GM19455 (cell line): ENCODE data around the gene QPCTL.
"Not testable (repeated sequence)": the region's sequence is repeated elsewhere in the genome, so short reads cannot be mapped to it uniquely, and the experiment has no call there.

Source experiments
- ATAC-seq: cut with Tn5 transposase; IDR thresholded peaks from one replicate; pipeline ENCODE4 v1.9.1; 2021; ENCODE audit not compliant: unreplicated experiment

QPCTL gene

DNA sequence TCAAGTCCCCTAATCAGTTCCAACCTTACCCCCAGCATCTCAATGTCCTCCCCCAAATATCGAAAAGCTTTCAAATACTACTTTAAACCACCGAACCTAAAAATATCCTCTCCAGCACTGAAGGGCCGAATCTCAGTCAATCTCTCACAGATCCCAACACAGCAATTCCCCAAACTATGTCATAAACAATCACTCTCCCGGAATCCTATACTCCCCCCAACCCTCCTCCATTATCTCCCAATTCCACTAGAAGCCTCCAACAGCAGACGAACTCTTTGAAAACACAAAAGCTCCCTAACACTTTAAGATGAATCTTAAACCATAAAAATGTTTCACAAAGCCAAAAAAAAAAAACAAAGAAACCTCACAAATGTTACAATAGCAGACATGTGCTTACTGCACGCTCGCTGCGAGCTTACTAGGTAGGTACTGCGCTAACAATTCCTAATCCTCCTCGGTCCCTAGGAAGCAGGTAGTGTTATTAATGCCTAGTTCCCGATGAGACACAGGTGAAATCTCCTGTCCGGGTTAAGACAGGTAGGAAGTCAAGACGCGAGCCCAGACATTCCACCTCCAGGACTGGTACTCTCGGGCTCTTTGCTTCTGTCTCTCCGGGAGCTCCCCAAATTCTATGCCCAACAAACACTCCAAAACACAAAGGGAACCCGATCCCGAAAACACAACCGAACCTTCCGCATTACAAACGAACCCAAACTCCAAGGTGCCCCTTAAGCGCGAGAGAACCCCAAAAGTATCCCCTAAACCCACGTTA lies 24.1 kb downstream of the QPCTL start:
- ATAC-seq, result no peak

- peak; percentile 91 for ATAC-seq
Measured at GRCh38 chr19:45717131-45717982, 24.9 kb downstream of the QPCTL start.

- no peak for ATAC-seq
Measured at GRCh38 chr19:45717983-45718650, 25.7 kb downstream of the QPCTL start.

- not testable (repeated sequence) for ATAC-seq
Measured at GRCh38 chr19:45720065-45720464, 27.6 kb downstream of the QPCTL start.

GRCh38 chr19:45728683-45729082 lies 36.2 kb downstream of the QPCTL start:
- not testable (repeated sequence) for ATAC-seq

DNA sequence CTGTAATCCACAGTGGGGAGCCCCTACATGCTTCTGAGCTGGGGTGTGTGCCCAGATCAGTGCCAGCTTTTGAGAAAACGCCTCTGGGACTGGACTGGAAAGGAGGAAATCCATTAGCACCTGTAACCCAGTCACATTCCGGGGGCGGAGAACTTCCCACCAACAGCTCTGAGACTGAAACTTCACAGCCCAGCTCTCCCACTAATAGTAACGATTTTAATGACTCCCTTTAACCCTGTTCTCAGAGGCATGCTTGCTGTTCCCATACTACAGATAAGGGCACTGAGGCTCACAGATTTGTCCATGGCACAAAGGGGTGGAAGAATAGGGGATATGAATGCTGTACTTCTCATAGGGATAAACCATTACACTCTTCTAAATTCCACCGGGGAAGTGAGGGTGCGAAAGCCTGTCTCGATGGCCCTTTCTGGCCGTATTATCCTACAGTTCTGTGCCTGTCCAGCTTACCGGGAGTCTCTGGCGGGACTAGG lies 37.4 kb downstream of the QPCTL start:
- no peak for ATAC-seq

DNA sequence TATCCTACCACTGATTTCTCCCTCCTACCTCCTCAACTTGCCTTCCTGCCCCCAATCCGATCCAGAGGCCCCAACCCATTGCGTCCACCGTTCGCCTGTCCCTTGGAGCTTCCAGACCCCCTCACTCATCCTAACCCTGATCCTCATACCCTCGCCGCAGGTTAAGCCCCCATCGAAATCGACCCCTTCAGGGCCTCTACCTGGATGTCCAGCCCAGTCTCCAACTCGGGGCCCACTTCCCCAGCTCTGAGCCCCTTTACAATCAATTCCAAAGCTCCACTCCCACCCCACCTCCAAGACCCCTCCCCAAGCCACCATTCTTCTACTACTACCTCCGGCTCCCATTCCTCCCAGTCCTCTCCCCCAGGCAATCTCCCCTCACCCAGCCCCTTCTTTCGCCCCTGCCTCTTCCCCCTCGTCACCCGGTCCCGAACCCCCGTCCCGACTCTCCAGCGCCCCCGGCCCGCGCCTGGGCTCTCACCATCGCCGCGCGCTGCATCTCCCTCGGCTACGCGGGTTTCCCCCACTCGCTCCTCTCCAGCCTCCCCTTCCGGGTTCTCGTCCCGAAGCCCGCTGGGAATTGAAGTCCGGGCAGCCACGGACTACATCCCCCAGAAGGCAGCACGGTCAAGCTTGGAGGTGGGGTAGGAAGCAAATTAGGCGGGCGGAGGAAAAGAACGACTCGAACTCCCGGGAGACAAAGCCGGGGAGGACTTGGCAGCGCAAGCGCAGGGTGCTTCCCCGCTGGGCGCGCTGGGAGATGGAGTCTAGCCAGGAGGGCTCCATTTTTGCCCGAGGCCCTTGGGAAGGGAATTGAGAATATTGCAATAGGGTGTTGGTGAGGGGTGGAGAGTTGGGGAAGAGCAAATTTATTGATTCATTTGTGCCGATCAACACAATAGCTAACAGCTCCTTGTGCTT lies 38.2 kb downstream of the QPCTL start, which contains the start of gene FBXO46:
Gene FBXO46, minus strand, starts transcription at position 529 of the 921 bp plus-strand sequence. CDS start 17,401 bp downstream, outside the sequence.
- peak; percentile 80 for ATAC-seq

DNA sequence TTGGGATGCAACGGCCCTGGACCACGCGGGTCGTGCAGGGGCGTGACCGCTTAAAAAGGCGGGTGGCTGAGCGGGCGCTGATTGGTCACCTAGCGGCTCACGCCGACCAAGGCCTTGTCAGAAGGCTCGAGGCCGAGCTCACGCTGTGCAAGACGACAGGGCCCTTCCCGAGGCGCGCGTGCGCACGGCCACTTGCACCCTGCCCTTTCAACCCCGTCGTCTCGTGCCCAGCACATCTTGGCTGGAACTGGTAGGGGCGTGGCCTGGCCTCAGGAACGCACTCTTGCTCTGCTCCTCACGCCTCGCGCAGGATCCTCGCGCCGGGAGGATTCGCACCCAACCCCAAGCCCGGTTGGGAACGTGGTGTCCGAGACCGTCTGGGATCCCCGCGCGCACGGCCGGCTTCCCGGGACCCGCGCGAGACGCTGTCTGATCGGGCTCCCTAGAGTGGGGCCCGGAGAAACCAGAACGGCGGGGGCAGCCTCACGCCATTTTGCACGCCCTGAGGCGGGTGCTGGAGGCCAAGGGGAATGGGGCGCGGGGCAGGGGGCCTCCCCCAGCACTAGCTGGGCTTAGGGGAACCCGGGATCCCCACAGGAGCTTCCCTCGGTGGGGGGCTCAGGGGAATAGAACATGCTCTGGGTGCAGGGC lies 40.8 kb downstream of the QPCTL start, which contains the start of gene MEIOSIN:
Gene MEIOSIN, plus strand, starts transcription at position 280 of the 651 bp plus-strand sequence. CDS start 1,938 bp downstream, outside the sequence.
- ATAC-seq, result no peak

- no peak for ATAC-seq
Measured at GRCh38 chr19:45739498-45740439, 47.3 kb downstream of the QPCTL start.

DNA sequence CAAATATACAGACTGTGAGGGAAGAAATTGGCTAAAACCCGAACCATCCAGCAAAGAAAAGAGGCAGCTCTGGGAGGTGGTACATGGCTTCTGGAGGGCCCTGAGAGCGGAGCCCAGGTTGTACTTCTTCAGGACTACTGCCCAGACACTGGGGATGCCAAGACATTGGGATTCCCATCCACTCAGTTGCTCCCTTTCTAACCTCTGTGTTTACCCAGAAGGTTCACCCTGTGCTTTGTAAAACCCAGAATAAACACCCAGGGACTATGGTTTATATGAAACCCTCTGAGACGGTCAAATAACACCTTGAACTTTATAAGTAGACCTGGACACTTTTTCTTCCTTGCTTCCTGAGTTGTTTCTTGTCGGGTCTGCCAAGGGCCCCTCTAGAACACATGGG lies 50.5 kb downstream of the QPCTL start:
- ATAC-seq, result no peak

GRCh38 chr19:45745606-45746005 lies 53.1 kb downstream of the QPCTL start:
- ATAC-seq, result no peak

GRCh38 chr19:45746866-45747265 lies 54.4 kb downstream of the QPCTL start:
- no peak for ATAC-seq

- ATAC-seq, result no peak
Measured at GRCh38 chr19:45747513-45747912, 55.0 kb downstream of the QPCTL start.

- not testable (repeated sequence) for ATAC-seq
Measured at GRCh38 chr19:45751483-45751882, 59.0 kb downstream of the QPCTL start.

DNA sequence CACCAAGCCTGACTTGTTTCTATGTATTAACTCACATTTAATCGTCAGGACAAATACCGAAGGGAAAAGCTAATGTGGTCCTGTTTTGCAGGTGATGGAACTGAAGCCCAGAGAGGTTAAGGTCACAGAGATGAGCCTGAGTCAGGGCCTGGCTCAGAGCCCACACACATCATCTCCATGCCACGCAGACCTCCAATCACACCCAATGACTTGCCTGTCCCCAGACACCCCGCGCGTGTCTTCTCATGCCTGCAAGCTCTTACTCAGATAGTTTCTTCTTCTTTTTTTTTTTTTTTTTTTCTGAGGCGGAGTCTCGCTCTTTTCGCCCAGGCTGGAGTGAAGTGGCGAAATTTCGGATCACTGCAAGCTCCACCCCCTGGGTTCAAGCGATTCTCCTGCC lies 60.2 kb downstream of the QPCTL start:
- no peak for ATAC-seq

- ATAC-seq, result no peak
Measured at GRCh38 chr19:45753548-45753947, 61.1 kb downstream of the QPCTL start.
